Fibroblast of the conjunctiva (primary cell): ENCODE measurements around the gene KCMF1.
"Not testable (repeated sequence)": the region's sequence is repeated elsewhere in the genome, so short reads cannot be mapped to it uniquely, and the experiment has no call there.

Experiments
- DNase-seq: peaks from one replicate; pipeline ENCODE4 v3.0.0-alpha.2; 2010; ENCODE audit warnings: low read depth

Gene KCMF1

DNA sequence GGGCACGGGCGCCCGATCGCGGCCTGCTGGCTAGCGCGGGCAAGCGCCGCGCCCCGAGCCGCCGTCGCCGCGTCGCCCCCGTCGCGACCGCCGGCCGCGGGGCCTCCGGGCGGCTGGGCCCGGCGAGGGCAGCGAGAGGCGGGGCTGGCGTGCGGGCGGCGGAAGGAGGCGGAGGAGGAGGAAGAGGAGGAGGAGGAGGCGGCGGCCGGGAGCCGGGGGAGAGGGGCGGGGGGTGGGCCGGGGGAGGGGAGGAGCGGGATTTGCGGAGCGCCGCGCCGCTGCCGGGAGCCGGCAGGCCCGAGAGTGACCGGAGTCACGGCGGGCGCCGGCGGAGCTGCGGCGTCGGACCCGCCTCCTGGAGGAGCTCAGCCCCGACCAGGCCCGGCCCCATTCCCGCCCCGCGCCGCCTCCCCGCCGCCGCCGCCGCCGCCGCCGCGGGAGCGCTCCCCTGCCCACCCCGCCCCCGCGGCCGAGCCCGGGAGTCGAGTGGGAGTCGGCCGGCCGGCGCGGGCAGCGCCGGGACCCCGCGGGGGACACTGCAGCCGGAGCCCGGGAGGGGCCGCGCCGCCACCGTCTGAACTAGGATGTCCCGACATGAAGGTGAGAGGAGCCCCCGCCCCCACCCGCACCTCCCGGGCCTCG, at the start of gene KCMF1:
KCMF1 (plus strand) TSS at position 294 of the 642 bp plus-strand sequence; CDS start at position 585, 291 bp downstream.
- DNase-seq, result no peak

DNA sequence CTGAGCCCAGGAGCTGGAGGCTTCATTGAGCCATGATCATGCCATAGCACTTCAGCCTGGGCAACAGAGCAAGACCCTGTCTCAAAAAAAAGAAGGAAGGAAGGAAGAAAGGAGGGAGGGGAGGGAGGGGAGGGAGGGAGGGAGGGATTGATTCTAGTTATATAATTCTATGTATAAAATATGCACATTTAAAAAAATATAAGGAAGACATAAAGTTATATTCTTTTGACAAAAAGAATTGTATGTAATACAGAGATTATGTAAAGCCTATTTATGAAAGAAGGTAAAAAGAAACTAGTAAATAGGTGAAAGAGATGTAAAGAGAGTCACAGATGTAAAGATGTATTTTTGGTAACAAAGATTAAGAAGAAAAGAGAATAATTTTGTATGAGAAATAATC, 48.0 kb upstream of the KCMF1 start:
- no peak for DNase-seq

DNA sequence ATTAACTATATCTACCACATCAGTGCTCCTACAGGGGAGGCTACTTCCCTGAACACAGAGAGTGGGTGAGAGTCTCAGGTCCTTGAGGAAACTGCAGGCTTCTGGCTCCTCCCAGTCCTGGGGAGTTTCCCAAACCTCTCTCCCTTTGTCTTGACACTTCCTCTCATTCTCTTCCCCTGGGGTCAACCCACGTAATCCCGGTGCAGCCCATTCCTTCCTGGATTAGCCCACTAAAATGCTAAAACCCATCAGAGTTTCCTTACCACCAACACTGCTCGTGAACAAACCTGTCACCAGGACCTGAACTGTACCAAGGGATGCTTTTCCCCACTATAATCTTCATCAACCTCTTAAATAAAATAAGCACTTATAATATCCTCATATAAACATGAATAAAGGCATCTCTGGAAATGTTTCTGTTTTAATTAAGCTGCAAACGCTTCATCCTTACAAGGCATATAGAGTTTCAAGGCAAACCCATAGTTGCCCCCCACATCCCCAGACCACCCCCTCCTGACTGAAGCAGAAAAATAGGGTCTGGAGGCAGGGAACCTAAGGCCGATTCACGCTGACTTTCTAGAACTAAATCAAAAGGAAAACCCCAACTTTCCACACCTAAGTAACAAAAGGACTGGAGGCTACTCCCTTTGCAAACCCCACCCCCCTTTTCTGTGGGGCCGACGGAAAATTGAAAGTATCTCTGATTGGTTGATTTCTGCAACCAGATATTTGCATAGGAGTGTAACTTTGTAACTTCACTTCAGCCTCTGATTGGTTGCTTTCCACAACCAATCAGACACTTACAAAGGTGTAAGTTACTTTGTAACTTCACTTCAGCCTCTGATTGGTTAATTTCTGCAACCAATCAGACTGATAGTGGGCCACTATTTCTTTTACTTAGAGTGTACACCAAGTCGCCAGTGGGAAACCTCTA, 46.5 kb upstream of the KCMF1 start:
- peak; percentile 48 for DNase-seq

DNA sequence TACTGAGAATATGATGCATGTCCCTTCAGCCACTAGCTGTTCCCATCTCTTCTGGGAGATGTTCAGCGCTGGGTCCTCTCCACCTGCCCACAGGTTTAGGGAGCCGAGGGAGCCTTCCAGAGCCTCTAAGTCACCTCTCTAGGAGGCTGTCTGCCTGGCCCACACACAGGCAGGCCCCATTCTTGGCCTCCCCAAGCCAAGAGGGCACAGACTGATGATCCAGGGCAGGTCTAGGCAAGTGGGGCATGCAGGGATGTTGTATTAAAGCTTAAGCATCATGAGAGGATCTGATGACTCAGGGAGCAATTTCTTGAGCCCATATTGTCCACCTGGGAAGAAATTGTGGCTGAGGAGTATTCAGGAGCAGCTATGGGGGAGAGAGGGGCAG, 45.6 kb upstream of the KCMF1 start:
- no peak for DNase-seq

DNA sequence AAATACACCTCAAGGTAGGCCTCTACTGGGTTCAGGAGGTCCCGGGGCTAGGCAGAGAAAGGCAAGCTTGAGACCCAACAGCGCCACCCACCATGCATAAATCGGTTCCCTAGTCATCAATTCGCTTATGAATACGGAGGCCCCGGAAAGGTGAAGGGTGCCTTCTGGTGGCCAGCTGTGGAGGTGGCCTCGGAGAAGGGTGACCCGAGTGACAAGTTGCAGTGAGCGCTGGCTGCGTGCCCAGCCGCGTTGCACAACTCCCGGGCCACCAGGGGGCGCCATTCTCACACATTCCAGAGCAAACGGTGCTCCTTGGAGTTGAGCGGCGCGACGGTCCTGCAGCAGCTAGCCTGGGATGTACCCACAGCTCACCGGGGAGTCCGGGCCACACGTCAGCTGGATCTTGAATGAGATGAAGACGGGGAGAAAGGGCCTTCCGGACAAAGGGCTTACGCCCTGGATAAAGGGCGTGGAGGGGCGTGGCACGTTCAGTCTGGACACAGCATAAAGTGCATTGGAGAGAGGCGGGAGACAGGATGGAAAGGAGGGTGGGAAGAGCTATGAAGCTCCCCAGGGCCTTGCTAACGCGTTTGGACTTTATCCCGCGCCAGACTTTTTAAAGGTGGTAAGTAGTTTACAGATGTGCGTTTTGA, 45.1 kb upstream of the KCMF1 start:
- DNase-seq, result peak; percentile 83

DNA sequence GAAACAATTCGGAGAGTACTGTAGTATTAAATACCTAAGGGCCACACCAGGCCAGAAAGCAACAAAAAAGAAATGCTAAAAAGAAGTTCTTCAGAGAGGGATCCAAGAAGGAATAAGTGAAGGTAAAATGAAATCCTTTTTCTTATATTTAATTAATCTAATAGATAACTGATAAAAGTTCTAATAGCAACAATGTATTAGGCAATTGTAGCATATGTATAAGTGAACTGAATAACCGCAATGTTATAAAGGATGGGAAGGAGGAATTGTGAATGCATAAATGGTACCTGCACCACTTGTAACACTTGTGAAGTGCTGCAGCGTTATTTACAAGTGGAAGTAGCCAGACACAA, 43.7 kb upstream of the KCMF1 start:
- DNase-seq, result no peak

DNA sequence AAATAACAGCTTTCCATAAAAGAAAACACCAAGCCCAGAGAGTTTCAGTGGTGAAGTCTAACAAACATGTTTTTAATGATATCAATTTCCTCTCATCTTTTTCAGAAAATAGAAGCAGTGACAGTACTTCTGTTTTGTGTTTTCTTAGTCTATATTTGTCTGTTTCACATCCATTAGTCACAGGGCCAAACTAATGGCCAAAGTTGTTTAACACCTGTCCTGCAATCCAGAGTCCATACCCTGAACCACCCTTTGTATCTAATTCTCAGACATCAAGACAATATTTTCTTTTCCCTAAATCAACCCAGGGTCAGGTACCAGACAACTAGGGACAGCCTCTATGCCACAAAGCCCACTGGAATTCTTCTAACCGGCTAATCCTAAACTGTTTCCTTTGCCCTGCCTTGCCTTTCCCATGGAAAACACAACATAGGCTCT, 39.6 kb upstream of the KCMF1 start:
- DNase-seq, result no peak

DNA sequence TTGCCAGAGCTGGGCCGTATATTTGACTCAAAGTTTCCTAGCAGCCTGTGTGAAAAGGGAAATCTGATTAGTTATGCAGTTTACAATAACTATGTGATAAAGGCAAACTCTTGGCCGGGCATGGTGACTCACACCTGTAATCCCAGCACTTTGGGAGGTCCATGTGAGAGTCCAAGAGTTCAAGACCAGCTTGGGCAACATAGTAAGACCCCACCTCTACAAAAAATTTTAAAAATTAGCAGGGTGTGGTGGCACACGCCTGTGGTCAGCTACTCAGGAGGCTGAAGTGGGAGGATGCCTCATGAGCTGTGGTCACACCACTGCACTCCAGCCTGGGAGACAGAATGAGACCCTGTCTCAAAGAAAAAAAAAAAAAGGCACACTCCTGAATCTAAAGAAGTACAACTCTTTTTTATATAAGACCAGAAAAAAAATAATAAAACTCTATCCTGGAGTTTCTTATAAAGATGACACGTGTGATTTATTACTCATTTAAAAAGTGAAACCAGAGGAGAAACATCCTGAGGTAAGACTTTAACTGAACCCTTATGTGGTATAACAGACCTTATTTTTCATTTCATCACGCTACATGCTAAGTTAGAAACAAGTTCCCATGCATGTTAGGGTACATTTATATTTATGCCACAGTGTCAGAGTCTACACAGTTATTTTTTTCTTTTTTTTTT, 32.6 kb upstream of the KCMF1 start:
- DNase-seq, result no peak

DNA sequence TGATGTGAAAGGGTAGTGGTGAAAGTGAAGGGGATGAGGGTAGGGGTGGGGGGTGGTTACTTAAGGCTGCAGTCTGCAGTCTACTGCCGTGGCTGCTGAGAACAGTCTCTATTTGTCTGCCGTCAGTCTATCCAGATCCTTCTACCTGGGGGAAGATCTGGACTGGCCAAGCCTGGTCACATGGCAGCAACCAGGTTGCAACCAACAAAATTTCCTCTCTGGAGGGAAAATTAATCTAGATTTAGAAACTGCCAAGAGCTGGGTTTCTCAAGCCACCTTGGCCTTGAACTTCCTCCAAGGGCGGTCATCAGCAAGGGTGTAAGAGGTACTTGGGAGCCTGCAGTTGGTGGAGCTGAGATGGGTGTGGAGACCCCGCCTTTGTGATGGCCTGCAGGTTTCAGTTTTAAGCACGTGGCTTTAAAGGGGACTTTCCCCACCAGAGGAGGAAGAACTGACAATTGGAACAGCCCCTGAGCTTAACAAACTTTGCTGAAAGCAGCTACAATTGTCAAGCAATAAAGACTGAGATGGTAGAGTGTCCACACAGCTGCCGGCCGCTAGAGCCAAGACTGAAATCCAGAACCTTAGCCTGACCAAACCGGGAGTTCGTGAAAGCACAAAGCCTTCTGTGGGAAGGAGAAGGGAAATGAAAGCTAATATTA, 31.4 kb upstream of the KCMF1 start:
- no peak for DNase-seq

DNA sequence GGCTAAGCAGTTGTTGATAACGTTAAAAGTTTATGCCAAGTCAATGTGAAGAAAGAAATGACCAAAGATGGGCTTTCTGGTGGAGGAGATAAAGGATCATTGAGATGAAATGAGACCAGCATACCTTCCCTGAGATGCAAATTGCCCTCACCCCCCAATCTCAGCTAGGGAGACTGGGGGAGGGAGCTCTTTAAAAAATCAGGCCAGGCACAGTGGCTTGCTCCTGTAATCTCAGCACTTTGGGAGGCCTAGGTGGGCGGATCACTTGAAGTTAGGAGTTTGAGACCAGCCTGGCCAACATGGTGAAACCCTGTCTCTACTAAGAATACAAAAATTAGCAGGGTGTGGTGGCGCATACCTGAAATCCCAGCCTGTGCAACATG, 30.9 kb upstream of the KCMF1 start:
- no peak for DNase-seq

DNA sequence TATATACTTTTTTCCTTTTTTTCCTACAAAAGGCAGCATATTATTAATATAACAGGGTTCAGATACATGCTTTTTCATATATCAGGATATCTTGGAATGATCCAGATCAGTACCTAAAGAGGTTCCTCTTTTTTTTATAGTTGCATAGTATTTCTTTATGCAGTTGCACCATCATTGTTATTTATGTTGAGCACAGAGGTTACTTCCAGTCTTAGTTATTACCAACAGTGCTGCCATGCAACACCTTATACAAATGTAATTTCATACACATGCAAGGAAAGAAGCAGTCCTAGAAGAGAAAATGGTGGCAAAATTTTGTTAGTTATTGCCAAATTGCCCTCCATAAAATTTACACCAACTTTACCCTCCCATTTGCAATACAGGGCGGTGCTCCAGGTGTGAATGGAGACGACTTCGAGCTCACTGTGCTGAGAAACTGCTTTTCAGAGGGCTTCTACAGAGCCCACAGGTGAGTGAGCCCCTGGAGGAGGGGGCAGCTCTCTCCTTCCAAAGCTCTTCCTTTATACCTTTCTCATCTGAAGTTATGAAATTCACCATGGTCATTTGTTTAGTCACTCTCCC, 30.0 kb upstream of the KCMF1 start:
- DNase-seq, result no peak

DNA sequence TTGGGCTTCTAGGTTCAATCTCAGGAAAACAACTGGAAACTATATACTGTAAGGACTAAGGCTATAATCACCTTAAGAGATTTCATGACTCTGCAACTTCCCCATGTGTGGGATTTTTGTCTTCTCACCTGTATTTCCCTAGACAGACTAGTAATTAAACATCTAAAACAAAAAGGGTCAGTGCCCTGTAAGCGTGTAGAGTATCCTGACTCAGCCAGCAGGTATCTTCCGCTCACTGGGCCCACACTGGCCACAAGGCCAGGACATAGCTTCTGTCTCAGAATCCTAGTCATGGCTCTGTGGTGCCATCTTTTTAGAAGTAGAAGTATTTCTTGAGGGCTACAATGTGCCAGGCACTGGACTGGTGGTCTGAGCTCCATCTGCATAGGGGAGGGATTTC, 28.8 kb upstream of the KCMF1 start:
- DNase-seq, result no peak

DNA sequence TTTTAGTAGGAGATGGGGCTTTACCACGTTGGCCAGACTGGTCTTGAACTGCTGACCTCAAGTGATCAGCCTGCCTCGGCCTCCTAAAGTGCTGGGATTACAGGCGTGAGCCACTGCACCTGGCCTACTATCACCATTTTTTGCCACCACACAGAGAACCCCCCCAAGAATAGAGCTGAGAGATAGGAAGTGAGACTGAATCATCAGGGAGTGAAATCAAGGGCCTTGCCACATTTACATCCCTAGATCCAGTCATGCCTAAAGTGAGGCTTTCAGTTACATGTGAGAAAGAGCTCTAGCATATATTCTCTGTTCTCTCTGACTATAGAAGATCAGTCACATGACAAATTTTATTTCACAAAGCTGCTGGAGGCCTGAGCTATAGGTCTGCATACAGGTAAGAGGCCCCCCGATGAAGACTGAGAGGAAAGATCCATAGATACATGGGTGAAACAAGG, 28.0 kb upstream of the KCMF1 start:
- DNase-seq, result no peak

DNA sequence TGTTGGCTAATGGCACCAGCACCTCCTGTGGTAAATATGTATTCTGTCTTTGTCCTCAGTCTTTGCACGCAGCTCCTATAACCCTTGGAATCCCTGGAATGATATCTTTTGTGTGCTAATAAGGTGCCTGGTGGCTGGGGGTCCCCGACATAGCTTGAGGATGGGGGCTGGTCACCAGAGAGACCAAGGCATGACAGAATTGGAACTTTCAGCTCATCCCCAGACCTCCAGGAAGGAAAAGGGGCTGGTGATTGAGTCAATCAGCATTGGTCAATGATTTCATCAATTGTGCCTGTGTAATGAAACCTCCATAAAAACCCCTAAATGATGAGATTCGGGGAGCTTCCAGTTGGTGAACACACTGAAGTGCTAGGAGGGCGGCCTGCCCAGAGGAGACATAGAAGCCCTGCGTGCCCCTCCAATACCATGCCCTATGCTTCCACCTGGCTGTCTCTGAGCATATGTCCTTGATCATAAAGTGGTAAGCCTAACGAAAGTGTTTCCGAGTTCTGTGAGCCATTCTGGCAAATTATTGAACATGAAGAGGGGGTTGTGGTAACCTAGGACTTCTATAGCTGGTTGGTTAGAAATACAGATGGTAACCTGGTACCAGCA, 26.6 kb upstream of the KCMF1 start:
- DNase-seq, result no peak

DNA sequence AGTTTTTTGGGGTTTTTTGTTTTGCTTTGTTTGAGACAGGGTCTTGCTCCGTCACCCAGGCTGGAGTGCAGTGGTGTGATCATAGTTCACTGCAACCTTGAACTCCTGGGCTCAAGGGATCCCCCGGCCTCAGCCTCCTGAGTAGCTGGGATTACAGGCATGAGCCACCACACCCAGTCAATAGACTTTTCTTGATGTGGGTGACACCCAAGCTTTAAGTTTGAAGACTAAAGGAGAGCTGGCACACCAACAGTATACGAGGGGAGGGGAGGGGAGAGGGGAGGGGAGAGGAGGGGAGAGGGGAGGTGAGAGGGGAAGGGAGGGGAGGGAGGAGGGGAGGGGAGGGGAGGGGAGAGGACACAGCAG, 25.1 kb upstream of the KCMF1 start:
- DNase-seq, result not testable (repeated sequence)

DNA sequence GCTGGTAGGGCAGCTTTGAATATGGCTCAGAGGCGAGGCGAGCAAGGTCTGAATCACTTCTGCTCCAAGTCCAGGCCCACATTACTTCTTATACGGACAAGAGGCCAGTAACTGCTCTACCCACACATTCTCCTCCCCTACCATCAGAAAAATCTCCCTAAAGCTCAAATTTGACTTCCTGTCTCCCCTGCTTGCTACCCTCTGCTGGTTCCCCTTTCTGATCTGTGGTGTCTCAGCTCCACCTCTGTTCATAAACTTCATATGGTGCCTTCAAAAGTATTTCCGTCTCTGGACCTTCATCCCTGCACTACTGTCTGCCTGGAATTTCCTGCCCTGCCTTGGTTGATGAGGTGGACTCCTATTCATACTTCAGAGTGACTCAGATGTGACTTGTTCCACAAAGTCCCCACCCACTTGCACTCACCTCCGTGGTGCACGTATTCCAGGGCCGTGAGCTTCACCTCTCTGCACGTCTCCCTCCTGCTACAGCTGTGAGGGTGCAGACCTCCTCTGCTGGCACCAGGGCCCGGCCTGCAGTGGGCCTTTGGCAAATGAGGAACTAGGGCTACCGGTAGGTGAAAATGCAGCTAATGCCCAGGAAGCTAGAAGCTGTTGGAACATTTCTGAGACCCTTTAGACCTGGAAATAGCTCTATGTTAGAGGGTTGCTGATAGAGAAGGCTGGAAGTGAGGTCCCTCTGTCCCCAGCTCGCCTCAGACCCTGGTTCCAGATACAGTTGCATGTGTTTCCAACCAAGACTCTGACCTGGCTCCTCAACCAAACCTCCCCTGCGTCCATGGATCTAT, 24.6 kb upstream of the KCMF1 start:
- no peak for DNase-seq

DNA sequence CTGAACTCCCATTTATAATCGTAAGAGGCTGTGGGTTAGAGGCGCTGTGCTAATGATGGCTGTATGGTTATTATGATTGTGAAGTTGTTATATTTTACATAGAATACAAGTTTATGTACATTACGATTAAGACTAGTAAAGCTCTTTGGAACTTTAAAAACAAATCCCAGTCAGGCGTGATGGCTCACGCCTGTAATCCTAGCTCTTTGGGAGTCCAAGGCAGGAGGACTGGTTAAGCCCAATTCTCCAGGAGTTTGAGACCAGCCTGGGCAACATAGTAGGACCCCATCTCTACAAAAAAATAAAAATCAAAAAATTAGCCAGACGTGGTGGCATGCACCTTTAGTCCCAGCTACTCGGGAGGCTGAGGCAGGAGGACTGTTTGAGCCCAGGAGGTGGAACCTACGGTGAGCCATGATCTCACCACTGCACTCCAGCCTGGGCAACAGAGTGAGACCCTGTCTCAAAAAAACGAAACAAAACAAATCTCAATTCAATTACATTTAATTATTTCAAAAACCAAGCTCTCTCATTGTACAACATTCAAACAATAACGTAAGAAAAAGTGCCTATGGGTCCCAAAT, 23.9 kb upstream of the KCMF1 start:
- no peak for DNase-seq

DNA sequence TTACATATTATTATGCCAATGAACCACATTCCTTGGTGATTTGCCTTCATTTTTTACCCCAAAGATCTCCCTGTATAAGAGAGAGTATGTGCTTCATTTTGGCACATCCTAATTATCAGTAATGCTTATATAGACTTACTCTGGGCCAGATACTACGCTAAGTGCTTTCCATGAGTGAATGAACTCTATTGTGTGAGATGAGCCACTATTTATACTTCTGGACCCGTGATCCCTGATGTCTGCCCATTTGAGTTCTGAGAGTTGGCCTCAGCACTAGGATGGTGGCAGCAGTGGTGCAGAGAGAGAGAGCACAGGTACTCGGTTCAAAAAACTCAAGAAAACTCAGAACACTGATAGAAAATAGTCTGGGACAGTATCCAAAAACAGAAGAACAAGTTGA, 17.4 kb upstream of the KCMF1 start:
- no peak for DNase-seq

DNA sequence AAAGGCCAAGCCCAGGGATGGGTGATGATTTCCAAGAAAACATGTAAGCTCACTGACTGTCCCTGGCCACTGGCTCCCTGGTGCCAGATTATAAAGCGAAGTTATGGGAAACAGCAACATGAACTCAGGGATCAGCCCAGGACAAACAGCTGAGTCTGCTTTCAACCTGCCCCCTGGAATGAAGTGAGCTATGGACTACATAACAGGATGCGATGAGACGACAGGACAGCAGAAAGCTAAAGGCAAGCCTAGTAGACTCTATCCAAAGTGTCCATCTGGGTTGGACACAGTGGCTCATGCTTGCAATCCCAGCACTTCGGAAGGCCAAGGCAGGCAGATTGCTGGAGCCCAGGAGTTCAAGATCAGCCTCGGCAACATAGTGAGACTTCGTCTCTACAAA, 16.6 kb upstream of the KCMF1 start:
- DNase-seq, result no peak
